ENCODE measurements around the gene MFSD1. TPM values are rescaled to one million over a fixed set of nuclear protein-coding genes. Genes with fewer than 3 reads are reported as not detected.

MFSD1 gene
- total and polyA plus RNA-seq, 2 of the 8 experiments (the other 6 are each of a cell fraction or from before 2014, with no cell fraction given), result 9.3 to 11.5 TPM

DNA sequence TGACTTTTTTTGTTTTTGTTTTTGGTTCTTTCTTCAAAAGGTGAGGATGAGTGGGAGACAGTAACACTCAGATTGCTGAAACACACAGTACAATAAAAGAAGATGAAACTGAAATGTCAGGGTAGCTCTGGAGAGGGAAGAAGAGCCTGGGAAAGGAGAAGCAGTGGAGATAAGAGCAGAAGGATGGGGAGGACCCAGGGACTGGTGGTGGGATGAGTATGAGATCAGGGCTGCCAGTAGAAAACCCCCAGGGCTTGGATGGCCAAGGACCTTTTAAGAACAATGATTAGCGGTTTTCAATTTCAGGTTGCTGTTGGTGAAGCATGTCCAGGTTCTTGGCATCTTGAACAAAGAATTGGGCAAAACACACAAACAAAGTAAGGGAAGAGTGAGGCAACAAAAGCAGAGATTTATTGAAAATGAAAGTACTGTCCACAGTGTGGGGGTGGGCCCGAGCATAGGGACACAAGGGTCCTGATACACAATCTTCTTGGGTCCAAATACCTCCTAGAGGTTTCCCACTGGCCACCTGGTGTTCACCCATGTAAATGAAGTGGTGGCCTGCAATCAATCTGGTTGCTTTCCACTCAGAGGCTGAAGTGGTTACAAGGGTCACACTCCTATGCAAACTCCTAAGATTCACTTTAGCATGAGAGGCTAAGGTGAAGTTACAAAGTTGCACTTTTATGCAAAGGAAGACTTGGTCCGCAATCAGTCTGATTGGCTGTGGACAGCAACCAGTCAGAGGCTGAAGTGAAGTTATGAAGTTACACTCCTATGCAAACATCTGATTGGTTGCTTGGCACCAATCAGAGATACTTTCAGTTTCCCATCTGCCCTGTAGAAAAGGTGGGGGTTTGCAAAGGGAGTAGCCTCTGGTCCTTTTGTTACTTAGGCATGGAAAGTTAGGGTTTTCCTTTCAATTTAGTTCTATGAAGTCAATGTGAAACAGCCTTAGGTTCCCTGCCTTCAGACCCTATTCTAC, 26.1 kb upstream of the MFSD1 start:
- H4K8ac ChIP-seq (ENCODE audit: extremely low read depth, insufficient read depth, low read length), result no peak overlapping the region
- no peaks in the 10 kb centered on the region for H3K23me2 ChIP-seq (ENCODE audit: low read depth, low read length)
- DNase-seq (ENCODE audit: low read depth in 1 of 2, low spot score in 2 of 2) (no peak), FAIRE-seq (no peak)
- H3K4ac ChIP-seq (replicated peaks; ENCODE audit: insufficient read length, low read depth, low read length), result no peak overlapping the region
- no peak overlapping the region for H3K23ac ChIP-seq (ENCODE audit: insufficient read length)
- H3K56ac ChIP-seq (replicated peaks; ENCODE audit: insufficient read length, low read depth, low read length), result no peak overlapping the region
- ChIA-PET CTCF (ENCODE audit: partially characterized antibody) (no interaction called here), POLR2A (ENCODE audit: partially characterized antibody) (no interaction called here)
- no peak overlapping the region for H3K27ac ChIP-seq (ENCODE audit: low read depth, low read length)
- H2BK120ac ChIP-seq (replicated peaks; ENCODE audit: low read depth, low read length), result no peak overlapping the region
- H3K36me3 ChIP-seq (ENCODE audit: control insufficient read depth in 2 of 4, insufficient read depth in 4 of 4, low read length in 3 of 4), result no peaks in the 10 kb centered on the region
- no peak overlapping the region for H3K4me3 ChIP-seq (ENCODE audit: extremely low read depth in 1 of 4, insufficient read depth in 2 of 4, low read depth in 3 of 4, low read length in 4 of 4)
- H2BK15ac ChIP-seq (ENCODE audit: low read length), result no peak overlapping the region
- H3K14ac ChIP-seq (ENCODE audit: insufficient read length), result no peak overlapping the region
- H3K79me1 ChIP-seq (ENCODE audit: low read depth, low read length), result no peaks in the 10 kb centered on the region
- H4K91ac ChIP-seq (replicated peaks; ENCODE audit: insufficient read length, low read length), result no peak overlapping the region
- H3K9ac ChIP-seq (replicated peaks in 1 of 4; ENCODE audit: extremely low read depth in 1 of 4, low read depth in 3 of 4, low read length in 3 of 4), result no peak overlapping the region
- no peak overlapping the region for H4K5ac ChIP-seq (ENCODE audit: insufficient read length, low read depth, low read length)
- no peaks in the 10 kb centered on the region for H3K79me2 ChIP-seq (ENCODE audit: control insufficient read depth in 1 of 2, insufficient read depth in 2 of 2, low read length in 2 of 2)
- no peak overlapping the region for H2BK5ac ChIP-seq (ENCODE audit: low read depth, low read length)
- H2AK5ac ChIP-seq (ENCODE audit: low read depth, low read length), result no peak overlapping the region
- H3K4me1 ChIP-seq (replicated peaks in 1 of 4; ENCODE audit: control insufficient read depth in 3 of 4, insufficient read depth in 4 of 4, low read length in 3 of 4), result no peaks in the 10 kb centered on the region
- no peak overlapping the region for H2BK20ac ChIP-seq (ENCODE audit: low read length)
- H3K9me3 ChIP-seq (ENCODE audit: insufficient read depth in 2 of 2, low read depth in 1 of 2, low read length in 1 of 2), result no peaks in the 10 kb centered on the region
- no peak overlapping the region for H2BK12ac ChIP-seq (ENCODE audit: low read depth, low read length)
- peak overlapping the region; percentile 53; the same call in 1 of the 2 replicates for H2AFZ ChIP-seq (ENCODE audit: low read length)
- H4K20me1 ChIP-seq (replicated peaks in 1 of 2; ENCODE audit: control insufficient read depth in 1 of 2, insufficient read depth in 2 of 2, low read length in 2 of 2), result no peaks in the 10 kb centered on the region
- WGBS, 2 experiments (ENCODE audit: extremely low coverage in 1 of 2, insufficient coverage in 1 of 2, insufficient read length in 1 of 2, insufficient replicate concordance in 2 of 2, low coverage in 1 of 2, low lambda C conversion rate in 2 of 2, missing lambda C conversion rate in 1 of 2), result 95% methylated on average over 3 of the region's 3 CpGs; no CpG with 5 or more reads in 1 of the 2 experiments
- no peak overlapping the region for H3K18ac ChIP-seq (ENCODE audit: extremely low read depth, low read length)
- no peak overlapping the region for H3K4me2 ChIP-seq (ENCODE audit: insufficient read depth in 1 of 2, low read depth in 2 of 2, low read length in 2 of 2)
- H3K27me3 ChIP-seq (replicated peaks in 1 of 4; ENCODE audit: control insufficient read depth in 3 of 4, extremely low read depth in 1 of 4, insufficient read depth in 3 of 4, low read length in 3 of 4), result no peaks in the 10 kb centered on the region
- TF ChIP-seq CTBP2 (IDR thresholded peaks at IDR 0.05; ENCODE audit: borderline replicate concordance, insufficient read depth, insufficient read length, low read length), result no peak
- TF ChIP-seq KDM4A (IDR thresholded peaks at IDR 0.05; ENCODE audit: low read depth, low read length, severe bottlenecking), result no peak
- TF ChIP-seq CHD1 (IDR thresholded peaks at IDR 0.05; ENCODE audit: low read depth, low read length), result no peak
- no peak for TF ChIP-seq CBX8 (IDR thresholded peaks at IDR 0.05; ENCODE audit: borderline replicate concordance, low read depth, low read length)
- TF ChIP-seq RNF2 (IDR thresholded peaks at IDR 0.05; ENCODE audit: borderline replicate concordance, low read depth, low read length, missing control alignments, poor library complexity, severe bottlenecking), result no peak
- no peak for TF ChIP-seq GABPA (IDR thresholded peaks at IDR 0.05; ENCODE audit: borderline replicate concordance, insufficient read depth, low read length)
- TF ChIP-seq, protein P1, sequence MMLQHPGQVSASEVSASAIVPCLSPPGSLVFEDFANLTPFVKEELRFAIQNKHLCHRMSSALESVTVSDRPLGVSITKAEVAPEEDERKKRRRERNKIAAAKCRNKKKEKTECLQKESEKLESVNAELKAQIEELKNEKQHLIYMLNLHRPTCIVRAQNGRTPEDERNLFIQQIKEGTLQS (IDR thresholded peaks at IDR 0.05; ENCODE audit: insufficient read depth, low read depth, low read length), result no peak
- no peak for TF ChIP-seq SIX5 (IDR thresholded peaks at IDR 0.05; ENCODE audit: low read depth, low read length)
- no peak for TF ChIP-seq HDAC6 (IDR thresholded peaks at IDR 0.05; ENCODE audit: low read depth, low read length)
- no peak for TF ChIP-seq SIN3A (conservative IDR thresholded peaks at IDR 0.05 in 1 of 2, IDR thresholded peaks at IDR 0.05 in 1 of 2; ENCODE audit: low read depth in 1 of 2, low read length in 2 of 2)

Measured in H1 (cell line).